ENCODE measurements around the gene KRTAP20-2.

The KRTAP20-2 gene

DNA sequence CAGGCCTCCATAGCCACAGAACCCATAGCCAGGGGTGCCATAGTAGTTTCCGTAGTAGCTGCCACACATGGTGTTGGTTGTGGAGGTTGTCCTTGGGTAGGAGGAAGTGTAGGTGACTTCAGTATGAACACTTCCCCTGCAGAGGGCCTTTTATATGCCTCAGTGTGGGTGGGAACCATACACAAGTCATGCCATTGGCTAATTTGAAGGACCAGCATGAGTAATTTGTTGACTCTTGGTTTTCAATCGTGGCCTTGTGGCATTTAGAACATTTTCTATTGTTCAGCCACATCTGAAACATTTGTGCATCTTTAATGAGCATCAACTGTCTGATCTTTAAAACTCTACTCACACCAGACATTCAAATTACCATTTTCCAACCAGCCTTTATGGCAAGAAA, 21.2 kb upstream of the KRTAP20-2 start, which contains the start of gene KRTAP6-1:
KRTAP6-1 (minus strand) TSS at position 95 of the 400 bp plus-strand sequence; CDS start at position 69, 26 bp downstream.
- no peak within 1 kb of the TSS for H3K4me3 ChIP-seq (replicated peaks; ENCODE audit: insufficient read depth, low read length)
- DNase-seq (ENCODE audit: low read depth in 1 of 2, low spot score in 1 of 2), result no peak
- no peak for TF ChIP-seq GABPA (IDR thresholded peaks at IDR 0.05; ENCODE audit: low read depth)
- no peak for TF ChIP-seq SPI1 (IDR thresholded peaks at IDR 0.05; ENCODE audit: borderline replicate concordance, low read depth)
- TF ChIP-seq POLR2AphosphoS5 (IDR thresholded peaks at IDR 0.05; ENCODE audit: low read depth), result no peak
- no peak for TF ChIP-seq CTCF (IDR thresholded peaks at IDR 0.05; ENCODE audit: insufficient read depth, low read length)
- no peak for TF ChIP-seq REST (IDR thresholded peaks at IDR 0.05; ENCODE audit: insufficient replicate concordance, low read depth)
- no peak within 1 kb of the TSS for H3K27ac ChIP-seq (replicated peaks)
- H3K27me3 ChIP-seq (ENCODE audit: insufficient read depth, poor library complexity, severe bottlenecking), result no peaks in the 10 kb centered on the region

DNA sequence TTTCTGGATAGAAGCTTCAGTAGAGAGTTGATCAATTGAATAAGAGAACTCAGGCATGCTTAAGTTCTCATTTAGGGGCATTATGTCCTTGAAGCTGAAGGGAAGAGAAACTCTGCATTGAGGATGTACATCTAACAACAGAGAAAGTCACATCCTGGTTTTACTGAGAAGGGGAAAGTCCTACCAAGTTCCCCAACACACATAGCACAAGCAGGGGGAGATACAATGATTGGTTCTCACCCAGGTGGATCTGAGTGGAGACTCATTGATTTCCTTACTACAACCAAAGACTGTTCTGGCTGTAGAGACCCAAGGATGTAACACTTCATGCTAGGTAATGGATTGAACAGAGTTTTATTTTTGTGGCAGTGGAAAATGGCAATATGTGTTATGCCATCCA, 19.8 kb upstream of the KRTAP20-2 start:
- H3K27ac ChIP-seq (replicated peaks), result no peak overlapping the region
- TF ChIP-seq GABPA (IDR thresholded peaks at IDR 0.05; ENCODE audit: low read depth) (no peak), POLR2AphosphoS5 (IDR thresholded peaks at IDR 0.05; ENCODE audit: low read depth) (no peak), CTCF (IDR thresholded peaks at IDR 0.05; ENCODE audit: insufficient read depth, low read length) (no peak), SPI1 (IDR thresholded peaks at IDR 0.05; ENCODE audit: borderline replicate concordance, low read depth) (no peak), REST (IDR thresholded peaks at IDR 0.05; ENCODE audit: insufficient replicate concordance, low read depth) (no peak)
- H3K27me3 ChIP-seq (ENCODE audit: insufficient read depth, poor library complexity, severe bottlenecking), result no peaks in the 10 kb centered on the region

DNA sequence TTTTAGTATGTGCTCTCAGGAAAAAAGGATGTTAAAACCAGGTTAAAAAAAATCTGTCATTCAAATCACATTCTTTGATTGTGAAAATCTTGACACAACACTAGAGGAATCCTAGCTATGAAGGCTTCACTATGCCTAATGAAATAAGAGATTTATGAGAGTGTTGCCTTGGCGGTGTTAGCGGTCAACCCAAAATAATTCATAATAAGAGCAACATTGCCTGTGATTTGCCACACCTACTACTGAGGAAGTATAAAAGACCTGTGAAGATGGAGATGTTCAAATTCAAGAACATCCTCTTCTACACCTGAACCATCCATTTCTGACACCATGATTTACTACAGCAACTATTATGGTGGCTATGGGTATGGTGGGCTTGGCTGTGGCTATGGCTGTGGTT, 18.9 kb upstream of the KRTAP20-2 start, which contains the start of gene KRTAP20-1:
KRTAP20-1 (plus strand) TSS at position 301 of the 400 bp plus-strand sequence; CDS start at position 331, 30 bp downstream.
- no peaks in the 10 kb centered on the region for H3K27me3 ChIP-seq (ENCODE audit: insufficient read depth, poor library complexity, severe bottlenecking)
- no peak for DNase-seq (ENCODE audit: low read depth in 1 of 2, low spot score in 1 of 2)
- no peak within 1 kb of the TSS for H3K27ac ChIP-seq (replicated peaks)
- no peak within 1 kb of the TSS for H3K4me3 ChIP-seq (replicated peaks; ENCODE audit: insufficient read depth, low read length)
- TF ChIP-seq SPI1 (IDR thresholded peaks at IDR 0.05; ENCODE audit: borderline replicate concordance, low read depth), result no peak
- TF ChIP-seq CTCF (IDR thresholded peaks at IDR 0.05; ENCODE audit: insufficient read depth, low read length), result no peak
- no peak for TF ChIP-seq GABPA (IDR thresholded peaks at IDR 0.05; ENCODE audit: low read depth)
- TF ChIP-seq POLR2AphosphoS5 (IDR thresholded peaks at IDR 0.05; ENCODE audit: low read depth), result no peak
- no peak for TF ChIP-seq REST (IDR thresholded peaks at IDR 0.05; ENCODE audit: insufficient replicate concordance, low read depth)

More for the DNA sequence above, 19.8 kb upstream of the KRTAP20-2 start:
- DNase-seq (ENCODE audit: low read depth in 1 of 2, low spot score in 1 of 2), result no peak
- H3K4me3 ChIP-seq (replicated peaks; ENCODE audit: insufficient read depth, low read length), result no peak overlapping the region
